H1 (cell line): ENCODE data around the gene HELZ2. TPM values are rescaled to one million over a fixed set of nuclear protein-coding genes. Genes with fewer than 3 reads are reported as not detected.

Experiments
- CTBP2 ChIP-seq: IDR thresholded peaks from 2 replicates; pipeline ENCODE4 v1.7.0; 2011; ENCODE audit warnings: borderline replicate concordance, mild to moderate bottlenecking, moderate library complexity, mixed read lengths, low read length; ENCODE audit not compliant: insufficient read depth, insufficient read length
- KDM5A ChIP-seq: fragments of 200-600 bp; IDR thresholded peaks from 2 replicates; pipeline ENCODE4 v1.7.1; 2012; ENCODE audit warnings: mild to moderate bottlenecking, low read length, inconsistent platforms, mixed read lengths
- PHF8 ChIP-seq: fragments of 200-600 bp; sonication (generic); conservative IDR thresholded peaks from 2 replicates; pipeline ENCODE4 v1.7.1; 2012; ENCODE audit warnings: low read depth, mild to moderate bottlenecking, inconsistent platforms, low read length, moderate library complexity
- TEAD4 ChIP-seq: IDR thresholded peaks from 2 replicates; pipeline ENCODE4 v1.6.1; 2012; ENCODE audit warnings: low read depth, low read length, inconsistent platforms, mixed read lengths
- polyA plus RNA-seq, 7 experiments: library from polyadenylated mRNA; depleted of rRNA in 3 of 7; stranded (reverse) in 5 of 7; unstranded in 2 of 7; fragments of >200 nt in 5 of 7; fragments of 200-250 nt in 2 of 7; gene quantifications; 1 replicate in 5 of 7; 2 replicates in 1 of 7; 4 replicates in 1 of 7; pipeline versions ENCODE4 v1.2.1 to v1.2.3, GENCODE V29; 2011 to 2013; ENCODE audit warnings: missing spikeins in 2 of 7, mixed read lengths in 2 of 7
- total RNA-seq: library from RNA; stranded (reverse); fragmentation: NEBNext Ultra II Directional; extraction: Animal tissue kit (Norgen Biotek cat#: 25700); gene quantifications from 2 replicates; pipeline ENCODE4 v1.2.1, GENCODE V29; 2021

HELZ2 gene
- total and polyA plus RNA-seq, 2 of the 8 experiments (the other 6 are each of a cell fraction or from before 2014, with no cell fraction given), result 7.9 to 17.5 TPM

- TF ChIP-seq CTBP2 (no peak), PHF8 (no peak), KDM5A (no peak), TEAD4 (no peak)
These were observed 13.7 kb downstream of the HELZ2 start (continued) for GRCh38 chr20:63560333-63560805.
